BE2C (cell line): ENCODE data around the gene FASTK.

ENCODE experiments used
- DNase-seq: peaks from one replicate; pipeline ENCODE4 v3.0.0-alpha.2; 2020
- H3K27me3 ChIP-seq: fragments of 250-450 bp; sonication (Bioruptor Pico); 2 replicates; pipeline ENCODE4 v1.5.1; 2020; ENCODE audit warnings: mild to moderate bottlenecking
- H3K36me3 ChIP-seq: fragments of 250-450 bp; sonication (Bioruptor Pico); 2 replicates; pipeline ENCODE4 v1.5.1; 2020; ENCODE audit warnings: mild to moderate bottlenecking
- H3K4me1 ChIP-seq: fragments of 250-450 bp; sonication (Bioruptor Pico); 2 replicates; pipeline ENCODE4 v1.5.1; 2020
- H3K4me3 ChIP-seq: 2 replicates; pipeline ENCODE4 v1.5.1; 2011; ENCODE audit warnings: low read depth, low read length
- H3K9me3 ChIP-seq: fragments of 250-450 bp; sonication (Bioruptor Pico); 2 replicates; pipeline ENCODE4 v1.5.1; 2020
- TF ChIP-seq, protein P1 (sequence below): IDR thresholded peaks from 2 replicates; pipeline ENCODE4 v1.5.1; 2012; ENCODE audit warnings: mild to moderate bottlenecking, low read depth, low read length

FASTK gene

DNA sequence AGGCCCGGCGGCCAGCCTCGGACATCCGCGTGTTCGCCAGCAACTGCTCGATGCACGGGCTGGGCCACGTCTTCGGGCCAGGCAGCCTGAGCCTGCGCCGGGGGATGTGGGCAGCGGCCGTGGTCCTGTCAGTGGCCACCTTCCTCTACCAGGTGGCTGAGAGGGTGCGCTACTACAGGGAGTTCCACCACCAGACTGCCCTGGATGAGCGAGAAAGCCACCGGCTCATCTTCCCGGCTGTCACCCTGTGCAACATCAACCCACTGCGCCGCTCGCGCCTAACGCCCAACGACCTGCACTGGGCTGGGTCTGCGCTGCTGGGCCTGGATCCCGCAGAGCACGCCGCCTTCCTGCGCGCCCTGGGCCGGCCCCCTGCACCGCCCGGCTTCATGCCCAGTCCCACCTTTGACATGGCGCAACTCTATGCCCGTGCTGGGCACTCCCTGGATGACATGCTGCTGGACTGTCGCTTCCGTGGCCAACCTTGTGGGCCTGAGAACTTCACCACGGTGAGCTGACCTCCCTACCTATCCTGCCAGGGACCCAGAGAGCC, 31.6 kb downstream of the FASTK start:
- peaks cover 34% of the 10 kb centered on the region for H3K4me1 ChIP-seq
- H3K27me3 ChIP-seq: no peaks in the 10 kb centered on the region
- DNase-seq: no peak
- TF ChIP-seq, protein P1, sequence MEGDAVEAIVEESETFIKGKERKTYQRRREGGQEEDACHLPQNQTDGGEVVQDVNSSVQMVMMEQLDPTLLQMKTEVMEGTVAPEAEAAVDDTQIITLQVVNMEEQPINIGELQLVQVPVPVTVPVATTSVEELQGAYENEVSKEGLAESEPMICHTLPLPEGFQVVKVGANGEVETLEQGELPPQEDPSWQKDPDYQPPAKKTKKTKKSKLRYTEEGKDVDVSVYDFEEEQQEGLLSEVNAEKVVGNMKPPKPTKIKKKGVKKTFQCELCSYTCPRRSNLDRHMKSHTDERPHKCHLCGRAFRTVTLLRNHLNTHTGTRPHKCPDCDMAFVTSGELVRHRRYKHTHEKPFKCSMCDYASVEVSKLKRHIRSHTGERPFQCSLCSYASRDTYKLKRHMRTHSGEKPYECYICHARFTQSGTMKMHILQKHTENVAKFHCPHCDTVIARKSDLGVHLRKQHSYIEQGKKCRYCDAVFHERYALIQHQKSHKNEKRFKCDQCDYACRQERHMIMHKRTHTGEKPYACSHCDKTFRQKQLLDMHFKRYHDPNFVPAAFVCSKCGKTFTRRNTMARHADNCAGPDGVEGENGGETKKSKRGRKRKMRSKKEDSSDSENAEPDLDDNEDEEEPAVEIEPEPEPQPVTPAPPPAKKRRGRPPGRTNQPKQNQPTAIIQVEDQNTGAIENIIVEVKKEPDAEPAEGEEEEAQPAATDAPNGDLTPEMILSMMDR: no peak
- no peak overlapping the region for H3K4me3 ChIP-seq
- peaks cover 7% of the 10 kb centered on the region; the same call in 1 of the 2 replicates for H3K36me3 ChIP-seq
- H3K9me3 ChIP-seq: no peaks in the 10 kb centered on the region

DNA sequence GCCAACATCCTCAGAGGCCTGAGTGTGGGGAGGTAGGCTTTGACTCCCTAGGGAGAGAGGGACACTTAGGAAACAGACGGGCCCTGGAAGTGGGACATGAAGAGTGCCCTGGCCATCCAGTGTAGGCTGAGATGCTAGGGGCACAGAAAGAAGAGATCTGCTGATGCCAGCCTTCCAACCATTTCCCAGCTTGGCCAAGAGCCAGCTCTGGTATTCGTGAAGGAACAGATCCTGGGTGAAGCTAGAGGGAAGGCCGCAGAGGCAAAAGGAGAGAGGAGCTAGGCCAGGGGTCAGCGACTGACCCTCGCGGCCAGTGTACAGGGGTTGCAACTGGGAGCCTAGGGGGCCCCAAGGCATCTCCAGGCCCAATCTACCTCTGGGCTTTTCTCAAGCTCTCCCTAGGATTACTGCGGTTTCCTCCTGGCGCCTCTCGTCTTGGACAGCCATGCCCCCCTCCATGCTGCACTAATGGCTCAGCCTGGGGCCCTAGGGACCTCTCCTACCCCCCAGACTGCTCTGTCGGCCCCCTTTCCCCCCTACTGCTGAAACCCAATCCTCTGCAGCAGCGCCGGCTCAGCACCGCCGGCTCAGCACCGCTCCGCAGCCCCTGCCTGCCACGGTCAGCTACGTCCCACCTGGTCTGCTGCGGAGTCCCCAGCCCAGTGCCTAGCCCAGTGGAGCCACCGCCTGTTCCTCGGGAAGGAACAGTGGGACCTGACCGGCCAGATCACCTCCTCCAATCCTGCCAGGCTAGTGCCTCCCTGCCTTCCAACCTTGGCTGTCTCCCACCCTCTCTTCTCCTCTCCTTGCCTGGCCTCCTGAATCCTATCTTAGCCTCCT, 32.4 kb downstream of the FASTK start, which contains the start of gene ASIC3:
TSS of gene ASIC3 (plus strand) at position 556 of the 840 bp plus-strand sequence. CDS start 355 bp downstream, outside the sequence.
- TF ChIP-seq, protein P1: no peak
- no peak for DNase-seq
- Histone ChIP-seq H3K9me3 (no peaks in the 10 kb centered on the region), H3K4me1 (peaks cover 34% of the 10 kb centered on the region), H3K27me3 (no peaks in the 10 kb centered on the region), H3K36me3 (peaks cover 7% of the 10 kb centered on the region; the same call in 1 of the 2 replicates), H3K4me3 (no peak within 1 kb of the TSS)

GRCh38 chr7:151046603-151047573, 33.7 kb downstream of the FASTK start:
- TF ChIP-seq, protein P1: no peak
- no peaks in the 10 kb centered on the region for H3K27me3 ChIP-seq
- peak; percentile 74 for DNase-seq
- no peaks in the 10 kb centered on the region for H3K9me3 ChIP-seq
- H3K4me3 ChIP-seq: no peak overlapping the region
- H3K36me3 ChIP-seq: peaks cover 3% of the 10 kb centered on the region; the same call in 1 of the 2 replicates
- H3K4me1 ChIP-seq: peaks cover 34% of the 10 kb centered on the region

DNA sequence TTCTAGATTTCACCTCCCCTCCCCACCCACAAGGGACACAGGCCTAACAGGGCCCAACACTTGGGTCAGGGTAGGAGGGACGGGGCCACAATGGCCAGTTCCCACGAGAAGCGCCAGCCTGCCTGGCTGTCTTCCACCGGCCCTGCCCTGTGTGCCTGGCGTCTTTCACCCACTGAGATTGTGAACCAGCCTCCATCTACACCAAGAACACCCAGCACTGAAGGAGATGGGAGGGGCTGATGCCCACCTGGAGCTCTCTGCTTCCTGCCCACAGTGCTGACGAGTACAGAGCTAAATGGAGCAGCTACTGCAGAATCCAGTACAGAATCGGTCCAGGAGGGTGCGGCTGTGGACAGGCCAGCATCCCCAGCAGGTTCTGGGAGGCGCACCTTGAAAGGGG, 34.6 kb downstream of the FASTK start:
- H3K9me3 ChIP-seq: no peaks in the 10 kb centered on the region
- no peak overlapping the region for H3K4me3 ChIP-seq
- TF ChIP-seq, protein P1: no peak
- peaks cover 34% of the 10 kb centered on the region for H3K4me1 ChIP-seq
- no peak for DNase-seq
- no peaks in the 10 kb centered on the region for H3K27me3 ChIP-seq
- H3K36me3 ChIP-seq: peaks cover 3% of the 10 kb centered on the region; the same call in 1 of the 2 replicates

- no peaks in the 10 kb centered on the region for H3K9me3 ChIP-seq
- no peak overlapping the region for H3K4me3 ChIP-seq
- peaks cover 38% of the 10 kb centered on the region for H3K4me1 ChIP-seq
- TF ChIP-seq, protein P1: no peak
- no peaks in the 10 kb centered on the region for H3K27me3 ChIP-seq
- H3K36me3 ChIP-seq: peaks cover 3% of the 10 kb centered on the region; the same call in 1 of the 2 replicates
- DNase-seq: no peak
Observed at GRCh38 chr7:151045262-151045661, 35.3 kb downstream of the FASTK start.
